Esophagus muscularis mucosa (tissue), 3 donors: Measurements from ENCODE around the gene PMIS2.

ENCODE experiments used
- EP300 ChIP-seq: sonication (generic); formaldehyde crosslinking; IDR thresholded peaks from one replicate; pipeline ENCODE4 v1.6.1; 2017; ENCODE audit warnings: antibody characterized with exemption
- TF ChIP-seq, protein P1 (sequence below), 3 experiments: fragments of 200-600 bp in 2 of 3; fragments of 450-650 bp in 1 of 3; sonication (generic) in 2 of 3; IDR thresholded peaks; one replicate each; pipeline ENCODE4 v1.5.1; 2017 to 2019; ENCODE audit warnings: antibody characterized with exemption in 3 of 3, mild to moderate bottlenecking in 2 of 3, moderate library complexity in 1 of 3

DNA sequence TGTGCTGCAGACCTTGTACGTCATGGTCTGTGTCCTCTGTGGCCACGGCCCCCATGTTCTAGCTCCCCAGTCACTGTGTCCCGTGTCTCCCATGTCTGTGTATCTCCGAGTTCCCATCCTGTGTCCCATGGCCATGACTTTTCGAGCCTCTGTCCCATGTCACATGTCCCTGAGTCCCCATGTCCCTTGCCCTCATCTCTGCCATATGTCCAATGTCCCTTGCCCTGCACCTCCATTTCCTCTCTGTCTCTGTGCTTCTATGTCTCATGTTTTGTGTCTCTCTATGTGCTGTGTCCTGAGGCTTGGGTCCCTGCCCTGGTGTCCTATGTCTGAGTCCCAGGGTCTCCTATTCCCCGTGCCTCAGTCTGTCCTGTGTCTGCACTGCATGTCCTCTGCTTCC is 24.5 kb upstream of the PMIS2 start:
- TF ChIP-seq, protein P1, sequence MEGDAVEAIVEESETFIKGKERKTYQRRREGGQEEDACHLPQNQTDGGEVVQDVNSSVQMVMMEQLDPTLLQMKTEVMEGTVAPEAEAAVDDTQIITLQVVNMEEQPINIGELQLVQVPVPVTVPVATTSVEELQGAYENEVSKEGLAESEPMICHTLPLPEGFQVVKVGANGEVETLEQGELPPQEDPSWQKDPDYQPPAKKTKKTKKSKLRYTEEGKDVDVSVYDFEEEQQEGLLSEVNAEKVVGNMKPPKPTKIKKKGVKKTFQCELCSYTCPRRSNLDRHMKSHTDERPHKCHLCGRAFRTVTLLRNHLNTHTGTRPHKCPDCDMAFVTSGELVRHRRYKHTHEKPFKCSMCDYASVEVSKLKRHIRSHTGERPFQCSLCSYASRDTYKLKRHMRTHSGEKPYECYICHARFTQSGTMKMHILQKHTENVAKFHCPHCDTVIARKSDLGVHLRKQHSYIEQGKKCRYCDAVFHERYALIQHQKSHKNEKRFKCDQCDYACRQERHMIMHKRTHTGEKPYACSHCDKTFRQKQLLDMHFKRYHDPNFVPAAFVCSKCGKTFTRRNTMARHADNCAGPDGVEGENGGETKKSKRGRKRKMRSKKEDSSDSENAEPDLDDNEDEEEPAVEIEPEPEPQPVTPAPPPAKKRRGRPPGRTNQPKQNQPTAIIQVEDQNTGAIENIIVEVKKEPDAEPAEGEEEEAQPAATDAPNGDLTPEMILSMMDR (IDR thresholded peaks at IDR 0.05), result no peak
- TF ChIP-seq EP300, result no peak
